IPS DF 4.7 (cell line): ENCODE data around the gene OBSCN.
"Not testable (repeated sequence)": the region's sequence is repeated elsewhere in the genome, so short reads cannot be mapped to it uniquely, and the experiment has no call there.

ENCODE experiments used
- DNase-seq: peaks from one replicate; pipeline ENCODE4 v3.0.0-alpha.2; 2013; ENCODE audit warnings: low spot score; ENCODE audit errors: extremely low read depth

Gene OBSCN

GRCh38 chr1:228182296-228183030 lies 25.4 kb upstream of the OBSCN start:
- DNase-seq, result no peak

DNA sequence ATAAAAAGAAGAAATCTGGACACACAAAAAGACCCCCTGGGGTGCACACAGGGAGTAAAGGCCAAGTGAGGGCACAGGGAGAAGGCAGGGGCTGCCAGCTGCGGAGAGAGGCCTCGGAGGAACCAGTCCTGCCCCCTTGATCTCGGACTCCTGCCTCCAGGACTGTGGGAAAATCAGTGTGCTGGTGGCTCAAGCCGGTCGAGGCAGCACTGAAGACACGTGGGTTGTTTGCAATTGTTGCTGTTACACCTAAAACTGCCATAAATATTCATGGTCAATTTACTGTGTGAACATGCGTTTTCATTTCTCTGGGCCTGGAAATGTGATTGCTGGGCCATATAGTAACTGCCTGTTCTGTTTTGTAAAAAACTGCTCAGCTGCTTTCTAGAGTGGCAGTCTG lies 23.7 kb upstream of the OBSCN start:
- DNase-seq, result no peak

DNA sequence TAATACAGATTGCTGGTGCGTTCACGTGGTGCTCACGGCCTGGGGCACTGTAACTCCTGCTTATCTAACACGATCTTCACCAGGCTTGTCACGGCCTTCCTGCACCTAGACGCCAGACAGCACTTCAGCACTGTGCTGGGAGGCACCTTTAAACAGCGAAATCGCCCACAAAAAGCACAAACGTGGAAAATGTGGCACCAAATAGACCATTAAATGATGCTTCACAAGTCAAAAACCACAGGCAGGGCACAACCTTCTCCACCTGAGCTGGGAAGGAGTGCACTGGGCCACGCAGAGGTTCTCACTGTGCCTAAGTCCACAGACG lies 22.2 kb upstream of the OBSCN start:
- DNase-seq, result no peak

DNA sequence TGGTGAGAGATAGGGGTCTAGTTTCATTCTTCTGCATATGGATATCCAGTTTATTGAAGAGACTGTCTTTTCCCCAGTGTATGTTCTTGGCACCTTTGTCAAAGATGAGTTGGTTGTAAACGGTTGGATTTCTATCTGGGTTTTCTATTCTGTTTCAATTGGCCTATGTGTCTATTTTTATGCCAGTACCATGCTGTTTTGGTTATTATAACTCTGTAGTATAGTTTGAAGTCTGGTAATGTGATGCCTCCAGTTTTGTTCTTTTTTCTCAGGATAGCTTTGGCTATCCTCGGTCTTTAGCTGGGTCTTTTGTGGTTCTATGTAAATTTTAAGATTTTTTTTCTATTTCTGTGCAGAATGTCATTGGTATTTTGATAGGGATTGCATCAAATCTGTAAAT lies 19.6 kb upstream of the OBSCN start:
- DNase-seq, result not testable (repeated sequence)

GRCh38 chr1:228190182-228190581 lies 17.7 kb upstream of the OBSCN start:
- no peak for DNase-seq

DNA sequence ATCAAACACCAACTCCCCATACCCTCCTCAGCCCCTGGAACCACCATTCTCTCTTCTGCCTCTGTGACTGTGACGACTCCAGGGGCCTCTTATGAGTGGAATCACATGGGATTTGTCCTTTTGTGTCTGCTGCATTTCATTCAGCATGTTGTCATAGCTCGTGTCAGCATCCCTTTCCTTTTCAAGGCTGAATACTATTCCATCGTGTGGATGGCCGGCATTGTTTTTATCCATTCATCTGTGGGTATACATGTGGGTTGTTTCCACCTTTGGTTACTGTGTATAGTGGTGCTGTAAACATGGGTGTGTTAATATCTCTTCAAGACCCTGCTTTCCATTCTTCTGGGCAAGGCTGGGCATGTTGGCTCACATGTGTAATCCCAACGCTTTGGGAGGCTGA lies 17.1 kb upstream of the OBSCN start:
- DNase-seq, result no peak

DNA sequence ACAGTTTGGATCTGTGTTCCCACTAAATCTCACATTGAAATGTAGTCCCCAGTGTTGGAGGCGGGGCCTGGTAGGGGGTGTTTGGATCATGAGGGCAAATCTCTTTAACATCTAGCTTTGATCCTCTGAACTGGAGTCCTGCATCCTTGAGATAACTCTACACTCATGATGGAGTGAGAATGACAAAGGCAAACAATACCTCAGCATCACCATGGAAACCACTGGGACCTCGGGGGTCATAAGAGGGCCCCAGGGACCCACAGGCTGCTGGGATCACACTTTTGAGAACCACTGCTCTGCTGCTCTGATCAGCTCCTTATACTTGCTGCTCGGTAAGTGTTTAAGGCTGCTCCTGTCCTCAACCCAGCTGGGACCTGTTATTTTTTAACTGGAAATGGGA lies 13.4 kb upstream of the OBSCN start:
- no peak for DNase-seq

DNA sequence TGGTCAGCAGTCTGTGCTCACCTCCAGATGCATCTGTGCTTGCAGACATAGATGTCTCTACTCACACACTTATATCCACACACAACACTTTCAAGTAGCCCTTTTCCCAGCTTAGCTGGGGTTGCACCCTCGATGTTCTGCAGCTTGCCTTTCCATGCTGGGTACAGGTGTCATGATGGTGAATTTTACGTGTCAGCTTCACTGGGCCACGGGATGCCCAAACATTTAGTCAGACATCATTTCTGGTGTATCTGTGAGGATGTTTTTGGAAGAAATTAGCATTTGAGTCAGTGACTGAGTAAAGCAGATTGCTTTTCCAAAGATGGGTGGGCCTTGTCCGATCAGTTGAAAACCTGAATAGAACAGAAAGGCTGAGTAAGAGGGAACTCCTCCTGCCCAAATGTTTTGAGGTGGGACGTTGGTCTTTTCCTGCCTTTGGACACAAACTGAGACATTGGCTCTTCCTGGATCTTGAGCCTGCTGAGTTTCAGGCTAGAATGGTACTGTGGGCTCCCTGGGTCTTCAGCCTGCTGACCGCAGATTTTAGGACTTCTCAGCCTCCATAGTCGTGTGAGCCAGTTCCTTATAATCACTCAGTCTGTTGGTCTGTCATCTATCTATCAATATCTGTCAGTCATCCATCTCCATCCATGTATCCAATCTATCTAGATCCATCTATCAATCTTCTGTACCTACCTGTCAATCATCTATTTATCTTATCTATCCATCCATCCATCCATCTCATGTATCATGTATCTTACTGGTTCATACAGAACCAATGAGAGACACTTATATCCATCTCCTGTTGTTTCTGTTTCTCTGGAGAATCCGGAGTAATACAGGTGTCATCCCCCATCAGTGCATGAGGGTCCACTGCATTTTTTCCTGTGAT lies 12.7 kb upstream of the OBSCN start:
- DNase-seq, result no peak

DNA sequence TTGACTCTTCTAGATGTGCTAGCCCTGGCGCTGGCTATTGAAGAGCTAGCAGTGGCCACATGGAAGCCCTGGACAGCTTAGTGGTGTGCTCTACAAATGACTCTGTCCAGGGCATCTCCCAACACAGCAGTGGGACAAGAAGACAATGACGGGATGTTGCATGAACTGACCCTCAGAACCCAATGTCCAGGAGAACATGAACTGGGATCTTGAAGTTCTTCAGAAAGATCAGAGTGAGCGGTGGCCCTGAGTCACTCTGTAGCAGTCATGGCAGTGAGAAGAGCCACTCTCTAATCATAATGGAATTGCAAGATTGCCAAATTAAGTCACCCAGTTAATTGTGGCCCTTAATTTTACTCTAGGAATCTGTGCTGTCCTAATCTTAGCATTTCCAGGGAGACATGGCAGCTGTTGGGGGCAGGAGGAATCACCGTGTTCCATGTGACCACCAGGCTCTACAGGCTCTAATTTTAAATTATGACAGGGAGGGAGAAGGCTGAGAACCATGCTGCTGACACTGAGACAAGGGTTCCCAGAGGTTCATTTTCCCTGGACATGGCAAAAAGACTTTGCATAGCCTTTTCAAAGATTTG lies 10.2 kb upstream of the OBSCN start:
- DNase-seq, result no peak

DNA sequence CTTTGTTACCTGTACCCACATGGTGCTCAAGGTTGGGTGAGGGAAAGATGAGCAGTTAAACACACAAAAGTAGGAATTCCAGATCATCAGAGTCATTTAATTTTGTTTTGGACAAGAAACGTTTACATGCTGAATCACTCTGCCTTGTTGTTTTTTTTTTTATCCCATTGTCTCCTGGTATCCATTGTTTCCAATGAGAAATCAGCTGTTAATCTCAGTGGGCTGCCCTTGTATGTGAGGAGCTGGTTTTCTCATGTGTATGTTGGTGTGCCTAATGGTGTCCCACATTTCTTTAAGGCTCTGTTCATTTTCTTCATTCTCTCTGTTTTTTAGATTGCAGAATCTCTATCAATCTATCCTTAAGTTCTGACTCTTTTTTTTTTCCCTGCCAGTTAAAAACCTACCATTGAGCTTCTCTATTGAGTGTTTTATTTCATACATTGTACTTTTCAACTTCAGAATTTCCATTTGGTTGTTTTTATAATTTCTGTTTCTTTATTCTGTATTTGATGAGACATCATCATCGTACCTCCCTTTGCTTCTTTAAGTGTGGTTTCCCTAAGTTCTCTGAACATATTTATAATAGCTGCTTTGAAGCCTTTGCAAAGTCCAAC lies 8.8 kb upstream of the OBSCN start:
- DNase-seq, result no peak

DNA sequence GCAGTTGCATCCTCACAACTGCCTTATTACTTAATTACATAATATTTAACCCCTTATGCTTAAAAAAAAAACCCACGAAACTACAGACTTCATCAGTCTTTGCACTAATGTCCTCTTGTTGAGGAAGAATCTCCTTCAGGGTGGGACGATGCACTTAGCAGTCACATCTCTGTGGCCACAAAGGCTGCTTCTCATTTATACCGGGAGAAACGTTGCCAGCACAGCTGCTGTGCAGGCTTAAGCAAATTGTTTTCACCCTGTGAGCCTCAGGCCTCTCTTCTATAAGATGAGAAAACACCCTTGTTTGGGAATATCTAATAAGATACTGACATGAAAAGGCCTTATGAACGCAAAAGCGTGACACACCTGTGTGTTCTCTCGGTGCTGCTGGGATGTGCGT lies 2.9 kb upstream of the OBSCN start:
- DNase-seq, result no peak

DNA sequence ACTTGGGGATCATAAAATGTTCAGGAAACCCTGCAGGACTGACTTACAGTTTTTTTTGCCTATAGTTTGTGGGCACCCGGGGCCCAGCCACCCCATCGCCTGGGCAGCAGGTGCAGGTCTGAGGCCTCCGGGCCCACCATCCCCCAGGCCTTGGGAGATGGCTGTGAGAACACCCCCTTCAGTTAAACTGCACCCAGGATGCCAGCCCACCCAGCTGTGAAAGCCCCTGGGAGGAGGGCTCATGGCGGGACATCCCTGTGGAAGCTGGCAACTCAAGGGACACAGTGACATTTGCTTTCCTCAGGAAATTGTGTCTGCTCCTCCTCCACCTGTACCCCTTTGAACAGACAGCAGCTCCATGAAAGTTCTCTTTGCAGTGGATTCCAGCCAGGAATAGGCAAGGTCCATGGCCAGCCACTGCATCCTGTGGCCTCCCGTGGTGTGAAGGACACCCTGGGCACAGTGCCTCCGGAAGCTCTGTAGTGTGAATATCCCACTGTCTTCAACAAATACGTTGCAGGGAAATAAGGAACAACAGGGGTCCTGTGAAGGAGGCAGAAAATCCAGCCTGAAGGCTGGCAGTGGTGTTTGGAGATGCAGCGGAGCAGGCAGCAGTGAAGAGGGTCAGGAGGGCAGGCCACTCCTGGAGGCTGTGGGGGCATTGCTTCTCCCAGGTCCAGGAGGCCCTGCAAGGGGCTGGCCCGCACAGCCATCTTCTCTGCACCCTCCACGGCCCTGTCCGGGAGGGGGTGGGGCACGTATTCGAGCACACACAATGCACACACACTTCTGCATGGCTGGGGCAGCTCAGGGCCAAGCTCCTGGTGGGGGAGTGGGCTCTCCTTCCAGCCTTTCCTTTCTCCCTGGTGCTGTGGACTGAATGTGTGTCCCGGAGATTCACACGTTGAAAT lies 2.1 kb upstream of the OBSCN start:
- DNase-seq, result no peak

- DNase-seq, result no peak
Measured at GRCh38 chr1:228206582-228207351, 1.1 kb upstream of the OBSCN start.

DNA sequence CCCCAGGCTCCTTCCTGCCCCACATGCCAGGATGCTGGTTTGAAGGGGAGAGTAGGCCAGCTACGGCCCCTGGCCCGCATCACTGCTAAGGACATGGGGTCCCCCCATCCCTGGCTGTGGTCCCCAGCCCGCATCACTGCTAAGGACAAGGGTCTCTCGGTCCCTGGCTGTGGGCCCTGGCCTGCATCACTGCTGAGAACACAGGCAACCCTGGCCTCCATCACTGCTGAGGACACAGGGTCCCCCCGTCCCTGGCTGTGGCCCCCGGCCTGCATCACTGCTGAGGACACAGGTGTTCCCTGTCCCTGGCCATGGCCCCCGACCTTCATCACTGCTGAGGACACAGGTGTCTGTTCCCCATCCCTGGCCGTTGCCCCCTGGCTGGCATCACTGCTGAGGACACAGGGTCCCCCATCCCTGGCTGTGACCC lies 448 bp upstream of the OBSCN start:
- no peak for DNase-seq

DNA sequence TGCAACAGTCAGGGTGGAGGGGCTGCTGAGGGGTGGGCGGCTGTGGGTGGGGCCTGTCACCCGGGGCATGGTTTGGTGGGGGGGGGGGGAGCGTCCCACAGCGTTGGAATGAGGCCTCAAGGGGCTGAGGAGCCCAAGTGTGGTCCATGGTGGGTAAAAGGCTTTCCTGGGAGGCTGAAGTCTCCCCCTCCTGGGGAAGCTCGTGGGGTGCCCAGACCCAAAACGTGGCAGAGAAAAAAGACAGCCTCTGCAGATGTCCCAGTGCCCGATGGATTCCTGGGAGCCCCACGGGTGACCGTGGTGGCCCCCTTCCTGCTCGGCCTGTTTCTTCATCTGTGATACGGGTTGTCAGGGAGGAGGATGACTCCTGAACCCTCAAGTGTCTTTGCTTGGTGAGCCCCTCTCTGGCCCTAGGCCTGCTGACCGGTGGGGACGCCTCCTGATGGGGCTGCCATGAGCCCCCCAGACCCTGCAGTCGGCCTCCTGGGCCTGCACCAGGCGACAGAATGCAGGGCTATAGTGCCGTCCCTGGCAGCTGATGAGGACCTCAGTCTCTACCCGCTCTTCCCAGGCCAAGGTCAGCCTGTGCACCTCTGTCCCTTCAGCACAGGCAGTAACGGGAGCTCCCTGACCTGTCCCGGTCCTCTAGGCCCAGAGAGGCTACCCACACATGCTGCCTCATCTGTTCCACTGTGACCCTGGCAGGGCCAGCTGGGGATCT lies 1.1 kb downstream of the OBSCN start:
- no peak for DNase-seq

DNA sequence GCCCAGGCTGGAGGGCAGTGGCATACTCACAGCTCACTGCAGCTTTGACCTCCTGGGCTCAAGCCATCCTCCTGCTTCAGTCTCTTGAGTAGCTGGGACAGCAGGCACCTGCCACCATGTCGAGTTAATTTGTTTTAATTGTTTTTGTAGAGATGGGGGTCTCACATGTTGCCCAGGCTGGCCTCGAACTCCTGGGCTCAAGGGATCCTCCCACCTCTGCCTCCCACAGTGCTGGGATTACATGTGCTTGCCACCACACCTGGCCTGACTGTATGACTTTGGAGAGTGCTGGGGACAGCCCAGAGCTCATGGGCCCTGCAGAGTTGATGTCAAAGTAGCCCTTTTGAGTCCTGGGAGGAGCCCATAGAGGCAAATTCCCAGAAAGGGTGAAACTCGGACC lies 1.8 kb downstream of the OBSCN start:
- DNase-seq, result no peak

- no peak for DNase-seq
Measured at GRCh38 chr1:228210076-228210651, 2.3 kb downstream of the OBSCN start.

DNA sequence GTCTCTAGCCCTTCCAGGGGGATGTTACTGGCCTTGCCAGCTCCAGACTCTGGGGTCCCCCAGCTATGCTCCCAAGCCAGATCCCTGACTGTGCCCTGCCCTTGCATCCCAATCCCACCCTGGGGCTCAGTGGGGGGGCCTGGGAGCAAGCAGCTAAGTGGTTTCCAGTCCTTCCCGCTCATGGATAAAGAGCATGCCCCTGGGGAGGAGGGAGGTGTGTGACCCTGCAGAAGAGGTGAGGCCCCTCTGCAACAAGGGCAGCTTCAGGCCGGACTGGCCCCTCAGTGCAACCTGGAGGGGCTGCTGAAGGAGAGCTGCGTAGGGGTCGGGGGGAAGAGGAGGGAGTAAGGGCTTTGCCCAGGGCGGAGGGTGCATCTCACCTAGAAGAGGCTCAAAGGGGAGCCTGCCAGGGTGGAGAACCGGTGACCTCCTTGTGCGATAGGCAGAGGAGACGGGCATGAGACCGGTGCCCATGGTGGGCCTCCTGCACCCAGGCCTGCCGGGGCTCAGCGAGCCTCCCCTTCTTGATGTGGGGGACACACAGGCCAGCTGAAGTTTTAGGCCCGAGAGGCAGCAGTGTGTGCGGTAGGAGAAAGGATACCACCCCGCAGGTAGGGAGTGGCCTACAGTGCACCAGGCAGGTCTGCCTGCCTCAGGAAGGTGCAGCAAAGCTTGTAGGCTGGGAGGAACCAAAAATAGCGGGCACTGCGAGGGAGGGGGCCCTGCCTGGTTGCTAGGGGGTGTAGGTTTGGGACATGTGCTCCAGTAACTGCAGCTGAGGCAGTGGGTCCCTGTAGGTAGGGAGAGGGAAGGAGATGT lies 3.1 kb downstream of the OBSCN start:
- no peak for DNase-seq
